Stimulated activated CD4-positive, alpha-beta T cell treated with anti-CD3 and anti-CD28 coated beads, Interleukin-4, amount 100 ng/mL, for 4 hours (primary cell): Measurements from ENCODE around the gene LRP10.
"Not testable (repeated sequence)": the region's sequence is repeated elsewhere in the genome, so short reads cannot be mapped to it uniquely, and the experiment has no call there.

Experiments
- DNase-seq, 2 experiments: peaks; one replicate each; pipeline ENCODE4 v3.0.0-alpha.2; 2020

LRP10 gene

GRCh38 chr14:22844221-22845102 is 27.1 kb upstream of the LRP10 start:
- DNase-seq, result no peak

- DNase-seq, result no peak
Observed at GRCh38 chr14:22845103-22845394, 26.5 kb upstream of the LRP10 start.

- no peak for DNase-seq
Observed at GRCh38 chr14:22845821-22846625, 25.5 kb upstream of the LRP10 start.

GRCh38 chr14:22846811-22847307 is 24.7 kb upstream of the LRP10 start:
- no peak for DNase-seq

GRCh38 chr14:22847661-22848341 is 23.7 kb upstream of the LRP10 start:
- DNase-seq, result no peak

- DNase-seq, result no peak
Observed at GRCh38 chr14:22848351-22849164, 23.0 kb upstream of the LRP10 start.

- no peak for DNase-seq
Observed at GRCh38 chr14:22849212-22849819, 22.2 kb upstream of the LRP10 start.

- DNase-seq, result no peak
Observed at GRCh38 chr14:22850944-22851764, 20.4 kb upstream of the LRP10 start.

GRCh38 chr14:22852178-22852577 is 19.4 kb upstream of the LRP10 start:
- not testable (repeated sequence) for DNase-seq

GRCh38 chr14:22852599-22852939 is 19.0 kb upstream of the LRP10 start:
- no peak for DNase-seq

GRCh38 chr14:22852940-22853767 is 18.4 kb upstream of the LRP10 start:
- DNase-seq, result peak; percentile 85 to 92

- not testable (repeated sequence) for DNase-seq
Observed at GRCh38 chr14:22854296-22854695, 17.2 kb upstream of the LRP10 start.

GRCh38 chr14:22854963-22855724 is 16.4 kb upstream of the LRP10 start:
- DNase-seq, result no peak

- no peak for DNase-seq
Observed at GRCh38 chr14:22856428-22856827, 15.1 kb upstream of the LRP10 start.

- not testable (repeated sequence) for DNase-seq
Observed at GRCh38 chr14:22860377-22860776, 11.2 kb upstream of the LRP10 start.

- no peak for DNase-seq
Observed at GRCh38 chr14:22861651-22862050, 9.9 kb upstream of the LRP10 start.

GRCh38 chr14:22864979-22865378 is 6.6 kb upstream of the LRP10 start:
- DNase-seq, result no peak

- no peak for DNase-seq
Observed at GRCh38 chr14:22865424-22866405, 5.8 kb upstream of the LRP10 start.
